ENCODE measurements around the gene DEFB116. TPM values are rescaled to one million over a fixed set of nuclear protein-coding genes. Genes with fewer than 3 reads are reported as not detected.

DEFB116 gene
- total RNA-seq, 2 donors from 2014 or later = not detected

DNA sequence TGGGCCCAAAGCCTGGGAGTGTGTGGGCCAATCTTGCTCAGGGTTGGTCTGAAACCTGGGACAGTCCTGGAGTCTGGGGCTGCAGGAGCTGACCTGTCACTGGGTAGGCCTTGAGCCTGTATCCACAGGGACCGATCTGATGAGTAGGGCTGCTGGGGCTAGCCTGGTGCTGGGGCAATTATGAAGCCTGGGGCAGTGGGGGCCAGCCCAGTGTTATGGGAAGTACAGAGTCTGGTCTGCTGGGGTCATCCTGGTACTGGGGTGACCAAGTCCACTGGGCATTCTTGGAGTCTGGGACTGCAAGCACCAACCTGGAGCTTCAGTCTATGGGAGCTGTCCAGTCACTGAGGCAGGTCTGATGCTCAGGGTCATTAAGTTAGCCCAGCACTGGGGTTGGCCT lies 30.2 kb downstream of the DEFB116 start:
- Histone ChIP-seq H3K9me3 (peaks cover 5% of the 10 kb centered on the region), H3K36me3 (no peaks in the 10 kb centered on the region), H3K27me3 (replicated peaks; ENCODE audit: insufficient read depth) (no peaks in the 10 kb centered on the region), H3K4me1 (ENCODE audit: control insufficient read depth in 1 of 2, low read depth in 2 of 2) (no peaks in the 10 kb centered on the region), H3K4me3 (no peak overlapping the region), H3K27ac (no peak overlapping the region)
- DNase-seq (ENCODE audit: low spot score) (no peak), ATAC-seq (ENCODE audit: insufficient number of reproducible peaks, low FRiP score, low read depth) (no peak)
- TF ChIP-seq, protein P1, sequence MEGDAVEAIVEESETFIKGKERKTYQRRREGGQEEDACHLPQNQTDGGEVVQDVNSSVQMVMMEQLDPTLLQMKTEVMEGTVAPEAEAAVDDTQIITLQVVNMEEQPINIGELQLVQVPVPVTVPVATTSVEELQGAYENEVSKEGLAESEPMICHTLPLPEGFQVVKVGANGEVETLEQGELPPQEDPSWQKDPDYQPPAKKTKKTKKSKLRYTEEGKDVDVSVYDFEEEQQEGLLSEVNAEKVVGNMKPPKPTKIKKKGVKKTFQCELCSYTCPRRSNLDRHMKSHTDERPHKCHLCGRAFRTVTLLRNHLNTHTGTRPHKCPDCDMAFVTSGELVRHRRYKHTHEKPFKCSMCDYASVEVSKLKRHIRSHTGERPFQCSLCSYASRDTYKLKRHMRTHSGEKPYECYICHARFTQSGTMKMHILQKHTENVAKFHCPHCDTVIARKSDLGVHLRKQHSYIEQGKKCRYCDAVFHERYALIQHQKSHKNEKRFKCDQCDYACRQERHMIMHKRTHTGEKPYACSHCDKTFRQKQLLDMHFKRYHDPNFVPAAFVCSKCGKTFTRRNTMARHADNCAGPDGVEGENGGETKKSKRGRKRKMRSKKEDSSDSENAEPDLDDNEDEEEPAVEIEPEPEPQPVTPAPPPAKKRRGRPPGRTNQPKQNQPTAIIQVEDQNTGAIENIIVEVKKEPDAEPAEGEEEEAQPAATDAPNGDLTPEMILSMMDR (IDR thresholded peaks at IDR 0.05) = no peak

- Histone ChIP-seq H3K36me3 (no peaks in the 10 kb centered on the region), H3K27ac (no peak overlapping the region), H3K9me3 (peaks cover 25% of the 10 kb centered on the region), H3K27me3 (replicated peaks; ENCODE audit: insufficient read depth) (no peaks in the 10 kb centered on the region), H3K4me3 (no peak overlapping the region), H3K4me1 (ENCODE audit: control insufficient read depth in 1 of 2, low read depth in 2 of 2) (no peaks in the 10 kb centered on the region)
- DNase-seq (ENCODE audit: low spot score) = no peak
- no peak for ATAC-seq (ENCODE audit: insufficient number of reproducible peaks, low FRiP score, low read depth)
- TF ChIP-seq, protein P1 (IDR thresholded peaks at IDR 0.05) = no peak
Measured at GRCh38 chr20:31274441-31274840, 33.9 kb downstream of the DEFB116 start.

DNA sequence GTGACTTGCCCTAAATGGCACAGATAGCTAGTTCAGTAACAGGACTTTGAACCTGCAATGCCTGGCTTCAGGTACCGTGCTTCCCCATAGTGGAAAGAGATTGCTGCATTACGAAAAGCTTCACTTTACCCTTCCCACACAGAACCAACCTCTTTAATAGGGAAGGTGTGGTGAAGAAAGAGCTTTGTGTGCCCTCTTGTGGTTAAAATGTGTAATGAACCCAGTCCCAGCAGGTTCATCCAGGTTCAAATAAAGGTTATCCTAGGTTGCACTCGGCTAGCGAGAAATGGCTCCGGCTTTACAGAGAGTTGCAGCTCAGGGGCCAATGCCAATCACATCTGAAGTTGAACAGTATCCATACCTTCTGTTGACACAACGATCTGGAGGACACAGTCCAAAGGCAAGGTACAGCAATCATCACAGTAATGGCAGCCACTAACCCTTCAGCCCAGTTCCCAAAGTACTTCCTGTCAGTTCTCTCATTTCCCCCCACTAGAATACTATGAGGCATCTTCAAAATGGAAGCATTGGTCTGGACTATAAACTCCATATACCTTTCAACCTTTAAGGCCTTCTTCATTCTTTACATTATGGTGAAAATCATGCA lies 48.0 kb downstream of the DEFB116 start:
- Histone ChIP-seq H3K9me3 (no peaks in the 10 kb centered on the region), H3K36me3 (no peaks in the 10 kb centered on the region), H3K4me3 (no peak overlapping the region), H3K27me3 (replicated peaks; ENCODE audit: insufficient read depth) (no peaks in the 10 kb centered on the region), H3K4me1 (ENCODE audit: control insufficient read depth in 1 of 2, low read depth in 2 of 2) (no peaks in the 10 kb centered on the region), H3K27ac (no peak overlapping the region)
- DNase-seq (ENCODE audit: low spot score) (no peak), ATAC-seq (ENCODE audit: insufficient number of reproducible peaks, low FRiP score, low read depth) (no peak)
- TF ChIP-seq, protein P1 (IDR thresholded peaks at IDR 0.05) = no peak

GRCh38 chr20:31257364-31257763 lies 51.0 kb downstream of the DEFB116 start, which contains the start of gene DEFB115:
Gene DEFB115 (plus strand): TSS chr20:31257664. CDS start chr20:31257664, 0 bp downstream.
- Histone ChIP-seq H3K27me3 (replicated peaks; ENCODE audit: insufficient read depth) (no peaks in the 10 kb centered on the region), H3K36me3 (no peaks in the 10 kb centered on the region), H3K4me1 (ENCODE audit: control insufficient read depth in 1 of 2, low read depth in 2 of 2) (no peaks in the 10 kb centered on the region), H3K27ac (no peak within 1 kb of the TSS), H3K9me3 (no peaks in the 10 kb centered on the region), H3K4me3 (no peak within 1 kb of the TSS)
- TF ChIP-seq, protein P1 (IDR thresholded peaks at IDR 0.05) = no peak
- DNase-seq (ENCODE audit: low spot score) (no peak), ATAC-seq (ENCODE audit: insufficient number of reproducible peaks, low FRiP score, low read depth) (no peak)

- TF ChIP-seq, protein P1 (IDR thresholded peaks at IDR 0.05) = no peak
- Histone ChIP-seq H3K27ac (no peak overlapping the region), H3K9me3 (no peaks in the 10 kb centered on the region), H3K4me3 (no peak overlapping the region), H3K4me1 (ENCODE audit: control insufficient read depth in 1 of 2, low read depth in 2 of 2) (no peaks in the 10 kb centered on the region), H3K36me3 (no peaks in the 10 kb centered on the region), H3K27me3 (replicated peaks; ENCODE audit: insufficient read depth) (no peaks in the 10 kb centered on the region)
- no peak for DNase-seq (ENCODE audit: low spot score)
- ATAC-seq (ENCODE audit: insufficient number of reproducible peaks, low FRiP score, low read depth) = no peak
Measured at GRCh38 chr20:31256959-31257358, 51.4 kb downstream of the DEFB116 start.

Other genes starting within 250 kb of the DEFB116 start
- gene DEFB115, start 50.9 kb downstream of the DEFB116 start, total RNA-seq = not detected
- not detected for gene DEFB118, start 60.0 kb upstream of the DEFB116 start, total RNA-seq
- not detected for gene DEFB119, start 82.0 kb upstream of the DEFB116 start, total RNA-seq
- not detected for gene DEFB121, start 97.6 kb upstream of the DEFB116 start, total RNA-seq
- not detected for gene DEFB123, start 132.0 kb upstream of the DEFB116 start, total RNA-seq
- gene DEFB124, start 166.5 kb upstream of the DEFB116 start, total RNA-seq = not detected
- 1 to 10 TPM; 4.3 TPM for gene REM1, start 166.7 kb upstream of the DEFB116 start, total RNA-seq
- gene HM13, start 205.9 kb upstream of the DEFB116 start, total RNA-seq = 10 to 100 TPM; 71.6 to 76.7 TPM

Data from thoracic aorta (tissue), 2 donors.